ENCODE results near the gene KAZN.

The KAZN gene

GRCh38 chr1:14746393-14746792 lies 147.9 kb downstream of the KAZN start:
- no peak for DNase-seq

GRCh38 chr1:14748151-14748550 lies 149.7 kb downstream of the KAZN start:
- DNase-seq, result no peak

- no peak for DNase-seq
Observed at GRCh38 chr1:14748977-14749376, 150.5 kb downstream of the KAZN start.

- DNase-seq, result no peak
Observed at GRCh38 chr1:14750490-14750889, 152.0 kb downstream of the KAZN start.

- peak; percentile 28 to 50 (median 46) for DNase-seq
Observed at GRCh38 chr1:14755518-14756252, 157.2 kb downstream of the KAZN start.

GRCh38 chr1:14756589-14757285 lies 158.3 kb downstream of the KAZN start:
- no peak for DNase-seq

GRCh38 chr1:14757286-14757625 lies 158.8 kb downstream of the KAZN start:
- no peak for DNase-seq

GRCh38 chr1:14759042-14759818 lies 160.7 kb downstream of the KAZN start:
- no peak for DNase-seq

- DNase-seq, result no peak
Observed at GRCh38 chr1:14759843-14760242, 161.4 kb downstream of the KAZN start.

GRCh38 chr1:14760780-14761179 lies 162.3 kb downstream of the KAZN start:
- no peak for DNase-seq

GRCh38 chr1:14761291-14762153 lies 163.0 kb downstream of the KAZN start:
- DNase-seq, result no peak

- DNase-seq, result no peak
Observed at GRCh38 chr1:14763977-14764376, 165.5 kb downstream of the KAZN start.

- no peak for DNase-seq
Observed at GRCh38 chr1:14765773-14766172, 167.3 kb downstream of the KAZN start.

- DNase-seq, result no peak
Observed at GRCh38 chr1:14767075-14767474, 168.6 kb downstream of the KAZN start.

GRCh38 chr1:14768582-14769304 lies 170.3 kb downstream of the KAZN start:
- DNase-seq, result no peak

- DNase-seq, result no peak
Observed at GRCh38 chr1:14769486-14770274, 171.2 kb downstream of the KAZN start.

- peak; percentile 54 to 70 (median 64) for DNase-seq
Observed at GRCh38 chr1:14773396-14774025, 175.0 kb downstream of the KAZN start.

GRCh38 chr1:14774225-14774624 lies 175.7 kb downstream of the KAZN start:
- no peak for DNase-seq

GRCh38 chr1:14774988-14775387 lies 176.5 kb downstream of the KAZN start:
- DNase-seq, result no peak

- no peak for DNase-seq
Observed at GRCh38 chr1:14775434-14775833, 176.9 kb downstream of the KAZN start.
